Vagina (tissue), 2 donors: ENCODE data around the gene CCDC39. TPM values are rescaled to one million over a fixed set of nuclear protein-coding genes. Genes with fewer than 3 reads are reported as not detected.

Experiments
- DNase-seq, 2 donors: peaks; one replicate each; pipeline ENCODE4 v3.0.0-alpha.2; 2017; ENCODE audit errors: extremely low spot score in 2 of 2
- H3K27ac ChIP-seq: fragments of 200-600 bp; sonication (generic); one replicate; pipeline ENCODE4 v1.5.1; 2019
- H3K27me3 ChIP-seq: fragments of 200-600 bp; sonication (generic); one replicate; pipeline ENCODE4 v1.5.1; 2019
- H3K36me3 ChIP-seq, 2 donors: fragments of 200-600 bp; sonication (generic); one replicate each; pipeline ENCODE4 v1.5.1; 2017 to 2019
- H3K4me1 ChIP-seq: fragments of 200-600 bp; sonication (generic); one replicate; pipeline ENCODE4 v1.5.1; 2019
- H3K4me3 ChIP-seq, 2 donors: fragments of 200-600 bp; sonication (generic); 1 replicate in 1 of 2; 2 replicates in 1 of 2; pipeline ENCODE4 v1.5.1; 2016 to 2019
- H3K9me3 ChIP-seq: fragments of 200-600 bp; sonication (generic); one replicate; pipeline ENCODE4 v1.5.1; 2019
- CTCF ChIP-seq, 3 experiments: fragments of 450-650 bp in 2 of 3; fragments of 200-600 bp in 1 of 3; sonication (generic) in 1 of 3; IDR thresholded peaks; one replicate each; pipeline ENCODE4 v1.5.1; 2017 to 2019; ENCODE audit warnings: antibody characterized with exemption in 3 of 3, mild to moderate bottlenecking in 2 of 3, moderate library complexity in 2 of 3
- POLR2A ChIP-seq, 2 donors: fragments of 450-650 bp; IDR thresholded peaks; one replicate each; pipeline ENCODE4 v1.6.1; 2017; ENCODE audit warnings: antibody characterized with exemption in 2 of 2, mild to moderate bottlenecking in 2 of 2, moderate library complexity in 2 of 2
- POLR2AphosphoS5 ChIP-seq, 2 donors: sonication (generic); formaldehyde crosslinking; IDR thresholded peaks; one replicate each; pipeline ENCODE4 v1.9.0; 2017; ENCODE audit warnings: antibody characterized with exemption in 2 of 2, mild to moderate bottlenecking in 2 of 2, low read depth in 1 of 2; ENCODE audit not compliant: insufficient read depth in 1 of 2
- intact Hi-C: fragments of 100-400 bp; cut with DNase I; formaldehyde crosslinking; loops from one replicate; pipeline ENCODE4 v1.15.1; 2023
- total RNA-seq: library from RNA; depleted of rRNA; stranded (reverse); fragments of >200 nt; gene quantifications from one replicate; pipeline ENCODE4 v1.2.3, GENCODE V29; 2016

CCDC39 gene
- total RNA-seq, 1 donor from 2014 or later: not detected

GRCh38 chr3:180700941-180701340 lies 21.7 kb upstream of the CCDC39 start:
- DNase-seq: no peak
- H3K27me3 ChIP-seq: no peaks in the 10 kb centered on the region
- H3K4me1 ChIP-seq: no peaks in the 10 kb centered on the region
- no peaks in the 10 kb centered on the region for H3K36me3 ChIP-seq
- no peak overlapping the region for H3K4me3 ChIP-seq
- TF ChIP-seq CTCF (IDR thresholded peaks at IDR 0.05) (no peak), POLR2AphosphoS5 (IDR thresholded peaks at IDR 0.05; ENCODE audit: insufficient read depth in 1 of 2, low read depth in 1 of 2) (no peak), POLR2A (IDR thresholded peaks at IDR 0.05) (no peak)
- intact Hi-C loops: no loop called here
- no peak overlapping the region for H3K27ac ChIP-seq
- no peaks in the 10 kb centered on the region for H3K9me3 ChIP-seq

GRCh38 chr3:180698760-180699270 lies 19.5 kb upstream of the CCDC39 start:
- H3K36me3 ChIP-seq: no peaks in the 10 kb centered on the region
- TF ChIP-seq POLR2AphosphoS5 (IDR thresholded peaks at IDR 0.05; ENCODE audit: insufficient read depth in 1 of 2, low read depth in 1 of 2) (no peak), POLR2A (IDR thresholded peaks at IDR 0.05) (no peak), CTCF (IDR thresholded peaks at IDR 0.05) (no peak)
- no peak overlapping the region for H3K4me3 ChIP-seq
- intact Hi-C loops: no loop called here
- no peaks in the 10 kb centered on the region for H3K4me1 ChIP-seq
- H3K9me3 ChIP-seq: no peaks in the 10 kb centered on the region
- H3K27me3 ChIP-seq: no peaks in the 10 kb centered on the region
- DNase-seq: no peak
- no peak overlapping the region for H3K27ac ChIP-seq

- H3K4me1 ChIP-seq: no peaks in the 10 kb centered on the region
- no peak for DNase-seq
- no peak overlapping the region for H3K4me3 ChIP-seq
- no peak for TF ChIP-seq CTCF (IDR thresholded peaks at IDR 0.05)
- TF ChIP-seq POLR2A (IDR thresholded peaks at IDR 0.05): no peak
- no peak for TF ChIP-seq POLR2AphosphoS5 (IDR thresholded peaks at IDR 0.05; ENCODE audit: insufficient read depth in 1 of 2, low read depth in 1 of 2)
- no peaks in the 10 kb centered on the region for H3K9me3 ChIP-seq
- H3K36me3 ChIP-seq: no peaks in the 10 kb centered on the region
- intact Hi-C loops: no loop called here
- H3K27ac ChIP-seq: no peak overlapping the region
- H3K27me3 ChIP-seq: no peaks in the 10 kb centered on the region
These were observed 15.0 kb upstream of the CCDC39 start for GRCh38 chr3:180694321-180694720.

GRCh38 chr3:180693656-180694055 lies 14.4 kb upstream of the CCDC39 start:
- Histone ChIP-seq H3K4me1 (no peaks in the 10 kb centered on the region), H3K27me3 (no peaks in the 10 kb centered on the region), H3K27ac (no peak overlapping the region), H3K36me3 (no peaks in the 10 kb centered on the region), H3K9me3 (no peaks in the 10 kb centered on the region), H3K4me3 (no peak overlapping the region)
- DNase-seq: no peak
- intact Hi-C loops: no loop called here
- TF ChIP-seq CTCF (IDR thresholded peaks at IDR 0.05): no peak
- TF ChIP-seq POLR2A (IDR thresholded peaks at IDR 0.05): no peak
- no peak for TF ChIP-seq POLR2AphosphoS5 (IDR thresholded peaks at IDR 0.05; ENCODE audit: insufficient read depth in 1 of 2, low read depth in 1 of 2)

GRCh38 chr3:180690061-180690460 lies 10.8 kb upstream of the CCDC39 start:
- Histone ChIP-seq H3K36me3 (no peaks in the 10 kb centered on the region), H3K9me3 (no peaks in the 10 kb centered on the region), H3K4me3 (no peak overlapping the region), H3K27ac (no peak overlapping the region), H3K4me1 (no peaks in the 10 kb centered on the region), H3K27me3 (no peaks in the 10 kb centered on the region)
- intact Hi-C loops: no loop called here
- no peak for TF ChIP-seq POLR2AphosphoS5 (IDR thresholded peaks at IDR 0.05; ENCODE audit: insufficient read depth in 1 of 2, low read depth in 1 of 2)
- TF ChIP-seq CTCF (IDR thresholded peaks at IDR 0.05): no peak
- no peak for TF ChIP-seq POLR2A (IDR thresholded peaks at IDR 0.05)
- DNase-seq: no peak
